Left hindlimb (tissue), 1 donor: ENCODE measurements around the gene RPAP3.

Experiments
- DNase-seq: peaks from one replicate; pipeline ENCODE4 v3.0.0-alpha.2; 2018

The RPAP3 gene

GRCh38 chr12:47705566-47706425 lies at the start of gene RPAP3:
RPAP3 (minus strand) TSS chr12:47706030; CDS start chr12:47702840, 3,190 bp downstream.
- DNase-seq = peak; percentile 96

- no peak for DNase-seq
Observed at GRCh38 chr12:47754881-47755280, 49.1 kb upstream of the RPAP3 start.

- DNase-seq = no peak
Observed at GRCh38 chr12:47754126-47754525, 48.3 kb upstream of the RPAP3 start.

- no peak for DNase-seq
Observed at GRCh38 chr12:47753021-47754001, 47.5 kb upstream of the RPAP3 start.

- no peak for DNase-seq
Observed at GRCh38 chr12:47752552-47752951, 46.7 kb upstream of the RPAP3 start.

- DNase-seq = no peak
Observed at GRCh38 chr12:47752121-47752520, 46.3 kb upstream of the RPAP3 start.

- DNase-seq = no peak
Observed at GRCh38 chr12:47751561-47751960, 45.7 kb upstream of the RPAP3 start.

- no peak for DNase-seq
Observed at GRCh38 chr12:47750916-47751470, 45.2 kb upstream of the RPAP3 start.

GRCh38 chr12:47750229-47750798 lies 44.5 kb upstream of the RPAP3 start:
- DNase-seq = no peak

GRCh38 chr12:47748899-47749298 lies 43.1 kb upstream of the RPAP3 start:
- DNase-seq = no peak

GRCh38 chr12:47748507-47748828 lies 42.6 kb upstream of the RPAP3 start:
- DNase-seq = no peak

GRCh38 chr12:47747596-47748506 lies 42.0 kb upstream of the RPAP3 start:
- no peak for DNase-seq

- DNase-seq = no peak
Observed at GRCh38 chr12:47747126-47747525, 41.3 kb upstream of the RPAP3 start.

- no peak for DNase-seq
Observed at GRCh38 chr12:47746523-47746922, 40.7 kb upstream of the RPAP3 start.

GRCh38 chr12:47746073-47746472 lies 40.2 kb upstream of the RPAP3 start:
- DNase-seq = no peak

GRCh38 chr12:47745485-47746041 lies 39.7 kb upstream of the RPAP3 start:
- no peak for DNase-seq

- no peak for DNase-seq
Observed at GRCh38 chr12:47744778-47745436, 39.1 kb upstream of the RPAP3 start.

GRCh38 chr12:47744005-47744651 lies 38.3 kb upstream of the RPAP3 start:
- DNase-seq = no peak

GRCh38 chr12:47743311-47743860 lies 37.6 kb upstream of the RPAP3 start:
- DNase-seq = no peak

GRCh38 chr12:47742253-47742825 lies 36.5 kb upstream of the RPAP3 start:
- DNase-seq = no peak
